ENCODE measurements around the gene AGMAT.

AGMAT gene

GRCh38 chr1:15584489-15585363, at the start of gene AGMAT:
TSS of gene AGMAT (minus strand) at chr1:15585051. CDS start at chr1:15584967, 84 bp downstream.
- no peak for DNase-seq

- DNase-seq: no peak
Measured at GRCh38 chr1:15633756-15634420, 49.0 kb upstream of the AGMAT start.

GRCh38 chr1:15628003-15628402, 43.2 kb upstream of the AGMAT start:
- no peak for DNase-seq

DNA sequence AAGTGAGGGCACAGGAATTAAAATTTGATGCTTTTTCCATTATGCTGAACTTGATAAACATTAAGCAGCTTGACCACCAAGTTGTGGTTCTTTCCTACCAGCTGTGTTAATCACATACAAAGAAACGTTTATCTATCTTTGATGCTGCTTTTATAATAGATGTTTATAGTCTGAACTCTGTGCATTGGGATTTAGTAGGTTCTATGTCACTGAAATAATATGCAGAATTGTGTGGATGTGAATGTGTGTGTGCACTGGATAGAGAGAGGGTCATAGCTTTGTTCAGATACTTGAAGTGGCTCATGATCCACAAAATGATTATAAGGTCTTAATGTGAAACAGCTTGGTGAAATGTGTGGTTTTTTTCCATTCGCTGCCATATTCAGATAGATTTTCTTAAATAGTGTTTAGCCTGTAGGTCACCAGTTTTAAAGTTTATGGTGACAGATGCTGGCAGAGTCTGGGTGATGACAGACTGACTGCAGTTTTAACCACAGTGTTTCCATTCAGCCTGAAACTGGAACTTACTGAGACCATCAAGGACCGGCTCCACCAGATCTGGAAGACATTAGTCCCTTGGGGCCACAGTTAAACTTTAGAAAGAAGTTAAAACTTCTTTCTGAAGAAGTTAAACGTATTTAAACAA, 42.6 kb upstream of the AGMAT start:
- DNase-seq: no peak

- no peak for DNase-seq
Measured at GRCh38 chr1:15626269-15626950, 41.6 kb upstream of the AGMAT start.

DNA sequence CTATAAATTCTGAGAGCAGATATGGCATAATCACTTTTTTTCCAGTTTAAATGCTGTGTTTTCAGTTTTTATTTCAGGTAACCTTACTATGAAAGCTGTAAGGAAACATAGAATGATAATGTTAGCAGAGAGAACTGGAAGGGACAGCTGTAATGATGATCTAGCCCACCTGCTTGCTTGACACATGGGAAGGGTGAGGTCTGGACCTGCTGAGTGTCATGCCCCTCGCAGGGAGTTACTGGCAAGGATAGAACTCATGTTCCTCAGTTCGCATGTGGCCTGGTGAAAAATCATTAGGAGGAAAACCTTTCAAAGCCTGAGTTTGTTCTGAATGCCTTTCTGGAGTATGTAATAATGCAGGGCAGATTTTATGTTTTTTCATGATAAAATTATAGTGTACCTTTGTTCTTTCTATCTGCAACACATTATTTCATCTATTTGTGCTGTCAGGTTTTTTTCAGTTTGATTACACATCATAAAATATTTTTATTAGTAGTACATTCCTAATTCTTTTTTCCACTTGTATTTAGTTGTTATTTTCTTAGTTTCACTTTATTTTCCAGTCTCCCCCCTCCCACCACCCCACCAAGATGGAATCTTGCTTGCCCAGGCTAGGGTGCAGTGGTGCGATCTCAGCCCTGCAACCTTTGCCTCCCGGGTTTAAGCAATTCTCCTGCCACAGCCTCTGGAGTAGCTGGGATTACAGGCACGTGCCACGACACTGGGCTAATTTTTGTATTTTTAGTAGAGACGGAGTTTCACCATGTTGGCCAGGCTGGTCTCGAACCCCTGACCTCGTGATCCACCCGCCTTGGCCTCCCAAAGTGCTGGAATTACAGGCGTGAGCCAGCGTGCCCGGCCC, 40.4 kb upstream of the AGMAT start:
- DNase-seq: no peak

GRCh38 chr1:15624133-15624714, 39.4 kb upstream of the AGMAT start:
- no peak for DNase-seq

- DNase-seq: no peak
Measured at GRCh38 chr1:15623435-15623834, 38.6 kb upstream of the AGMAT start.

- no peak for DNase-seq
Measured at GRCh38 chr1:15622712-15623373, 38.0 kb upstream of the AGMAT start.

DNA sequence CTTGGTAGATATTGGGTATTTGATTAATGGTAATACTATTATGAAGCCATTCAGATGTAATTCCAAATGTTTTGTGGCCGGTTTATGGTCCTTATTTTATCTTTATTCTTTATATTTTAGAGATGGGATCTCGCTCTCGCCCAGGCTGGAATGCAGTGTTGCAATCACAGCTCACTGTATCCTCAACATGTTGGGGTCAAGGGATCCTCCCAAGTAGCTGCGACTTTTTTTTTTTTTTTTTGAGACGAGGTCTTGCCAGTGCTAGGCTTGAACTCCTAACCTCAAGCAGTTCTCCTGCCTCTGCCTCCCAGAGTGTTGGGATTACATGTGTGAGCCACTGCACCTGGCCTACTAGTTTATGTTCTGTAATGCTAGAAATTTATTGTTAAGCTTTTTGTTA, 37.1 kb upstream of the AGMAT start:
- DNase-seq: no peak

- DNase-seq: no peak
Measured at GRCh38 chr1:15620902-15621682, 36.2 kb upstream of the AGMAT start.

DNA sequence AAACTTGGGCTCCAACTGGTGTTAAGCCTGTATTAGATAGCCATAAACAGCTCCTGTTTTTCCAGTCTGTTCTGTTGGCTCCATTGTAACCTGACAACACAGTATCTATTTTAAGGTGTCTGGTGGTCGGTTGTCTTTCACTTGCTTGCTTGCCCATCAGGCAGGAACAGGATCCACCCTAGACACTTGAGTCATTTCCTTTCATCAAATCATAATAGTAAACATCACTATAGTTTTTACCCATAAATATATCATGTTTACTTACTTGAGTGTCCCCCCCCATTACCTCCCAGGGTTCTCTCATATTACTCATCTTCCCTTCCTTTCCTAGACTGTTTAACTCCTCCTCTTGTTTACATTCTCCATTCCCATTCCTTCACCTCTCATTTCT, 35.3 kb upstream of the AGMAT start:
- DNase-seq: peak; percentile 20

DNA sequence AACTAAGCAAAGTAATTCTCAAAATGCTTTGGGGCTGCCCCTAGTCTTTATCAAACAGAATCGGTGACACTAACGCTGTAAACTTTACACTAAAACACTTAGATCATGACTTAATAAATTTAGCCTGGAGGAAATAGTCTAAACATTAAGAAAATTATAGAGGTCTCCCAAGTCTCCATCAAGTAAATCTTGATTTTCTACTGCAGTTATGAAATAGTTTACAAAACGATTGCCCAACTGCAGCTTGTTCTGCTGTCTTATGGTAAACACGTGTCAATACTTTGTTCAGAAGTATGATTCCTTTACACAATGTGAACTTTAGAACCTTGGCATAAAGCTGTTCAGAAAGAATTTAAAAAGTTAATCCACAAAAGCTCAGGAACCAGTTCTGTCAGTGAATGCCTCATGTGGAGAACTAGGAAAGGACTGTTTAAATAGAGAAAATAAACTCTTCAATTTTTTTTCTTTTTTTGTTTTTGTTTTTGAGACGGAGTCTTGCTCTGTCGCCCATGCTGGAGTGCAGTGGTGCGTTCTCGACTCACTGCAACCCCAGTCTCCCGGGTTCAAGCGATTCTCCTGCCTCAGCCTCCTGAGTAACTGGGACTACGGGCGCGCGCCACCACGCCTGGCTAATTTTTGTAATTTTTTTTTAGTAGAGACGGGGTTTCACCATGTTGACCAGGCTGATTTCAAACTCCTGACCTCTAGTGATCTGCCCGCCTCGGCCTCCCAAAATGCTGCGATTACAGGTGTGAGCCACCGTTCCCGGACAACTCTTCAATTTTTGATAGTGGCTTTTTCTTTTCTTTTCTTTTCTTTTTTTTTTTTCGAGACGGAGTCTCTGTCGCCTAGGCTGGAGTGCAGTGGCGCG, 34.0 kb upstream of the AGMAT start:
- DNase-seq: no peak

- no peak for DNase-seq
Measured at GRCh38 chr1:15618077-15618654, 33.3 kb upstream of the AGMAT start.

DNA sequence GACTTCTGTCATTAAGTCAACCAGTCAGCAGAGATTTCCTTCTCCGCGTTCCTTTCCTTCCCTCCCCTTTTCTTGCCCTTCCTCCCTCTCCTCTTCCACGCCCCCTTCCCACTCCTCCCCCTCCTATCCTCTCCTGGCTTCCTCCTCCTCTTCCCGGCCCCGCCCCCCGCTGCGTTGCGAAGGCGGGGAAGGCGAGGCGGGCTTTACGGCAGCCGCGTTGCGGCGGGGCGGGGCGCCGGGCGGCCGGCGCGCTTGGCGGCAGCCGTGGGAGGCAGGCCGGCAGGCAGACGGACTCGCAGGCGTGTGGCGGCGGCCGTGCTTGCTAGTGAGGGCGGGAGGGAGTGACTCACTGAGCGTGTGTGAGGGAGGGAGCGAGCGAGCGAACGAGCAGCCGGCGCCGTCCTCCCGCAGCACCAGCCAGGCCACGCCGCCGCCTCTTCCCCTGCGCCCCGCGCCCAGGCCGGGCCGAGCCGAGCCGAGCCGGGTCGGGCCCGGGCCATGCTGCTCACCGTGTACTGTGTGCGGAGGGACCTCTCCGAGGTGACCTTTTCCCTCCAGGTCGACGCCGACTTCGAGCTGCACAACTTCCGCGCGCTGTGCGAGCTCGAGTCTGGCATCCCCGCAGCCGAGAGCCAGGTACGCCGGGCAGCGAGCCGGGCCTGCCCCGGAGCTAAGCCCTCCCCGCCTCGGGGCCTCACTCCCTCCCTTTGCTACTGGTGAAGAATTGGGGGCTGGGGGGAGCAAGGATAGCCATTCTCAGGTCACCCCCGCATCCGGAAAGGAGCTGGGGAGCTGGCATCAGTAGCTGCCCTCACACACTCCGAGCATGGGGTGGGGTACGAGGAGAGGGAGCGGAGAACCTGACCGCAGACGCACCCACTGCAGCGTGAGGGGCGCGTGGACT, 32.6 kb upstream of the AGMAT start, which contains the start of gene DDI2:
DDI2 (plus strand) TSS at position 286 of the 904 bp plus-strand sequence; CDS start at position 499, 213 bp downstream.
- DNase-seq: peak; percentile 97

GRCh38 chr1:15616373-15617172, 31.7 kb upstream of the AGMAT start:
- no peak for DNase-seq

GRCh38 chr1:15610167-15610566, 25.3 kb upstream of the AGMAT start:
- no peak for DNase-seq
